Upper lobe of right lung (tissue), 1 donor: ENCODE results near the gene SMPD2. TPM values are rescaled to one million over a fixed set of nuclear protein-coding genes. Genes with fewer than 3 reads are reported as not detected.
A peak's percentile ranks its signal among the peaks of the same experiment; 100 is the strongest.

ENCODE experiments used
- ATAC-seq: fragments of 200-7000 bp; cut with Tn5 transposase; one replicate; pipeline ENCODE4 v1.9.1; 2020; ENCODE audit warnings: mild to moderate bottlenecking, moderate library complexity
- DNase-seq: peaks from one replicate; pipeline ENCODE4 v3.0.0-alpha.2; 2020
- H3K27ac ChIP-seq: fragments of 200-600 bp; one replicate; pipeline ENCODE4 v1.8.0; 2022
- H3K27me3 ChIP-seq: fragments of 200-600 bp; one replicate; pipeline ENCODE4 v1.8.0; 2022; ENCODE audit warnings: mild to moderate bottlenecking
- H3K36me3 ChIP-seq: fragments of 200-600 bp; one replicate; pipeline ENCODE4 v1.8.0; 2022
- H3K4me1 ChIP-seq: fragments of 200-600 bp; one replicate; pipeline ENCODE4 v1.8.0; 2022
- H3K4me3 ChIP-seq: fragments of 200-600 bp; one replicate; pipeline ENCODE4 v1.8.0; 2022; ENCODE audit warnings: mild to moderate bottlenecking
- H3K9me3 ChIP-seq: fragments of 200-600 bp; one replicate; pipeline ENCODE4 v1.8.0; 2022
- intact Hi-C: fragments of 100-400 bp; cut with DNase I; formaldehyde crosslinking; loops from one replicate; pipeline ENCODE4 v1.11.0; 2022
- long read RNA-seq: library from polyadenylated mRNA; unstranded; transcript quantifications from one replicate; pipeline ENCODE4 v2.0.0, GENCODE V29; 2021
- total RNA-seq: library from RNA; stranded (reverse); fragmentation: NEBNext Ultra II Directional; extraction: Animal tissue kit (Norgen Biotek cat#: 25700); gene quantifications from one replicate; pipeline ENCODE4 v1.2.1, GENCODE V29; 2021
- TF ChIP-seq, protein P1 (sequence below): fragments of 200-600 bp; IDR thresholded peaks from one replicate; pipeline ENCODE4 v1.8.0; 2022; ENCODE audit warnings: antibody characterized with exemption
- donor health status: DM: no; HTN: yes; CAD: no; lungs with severe emphysema.

Gene SMPD2, protein sequence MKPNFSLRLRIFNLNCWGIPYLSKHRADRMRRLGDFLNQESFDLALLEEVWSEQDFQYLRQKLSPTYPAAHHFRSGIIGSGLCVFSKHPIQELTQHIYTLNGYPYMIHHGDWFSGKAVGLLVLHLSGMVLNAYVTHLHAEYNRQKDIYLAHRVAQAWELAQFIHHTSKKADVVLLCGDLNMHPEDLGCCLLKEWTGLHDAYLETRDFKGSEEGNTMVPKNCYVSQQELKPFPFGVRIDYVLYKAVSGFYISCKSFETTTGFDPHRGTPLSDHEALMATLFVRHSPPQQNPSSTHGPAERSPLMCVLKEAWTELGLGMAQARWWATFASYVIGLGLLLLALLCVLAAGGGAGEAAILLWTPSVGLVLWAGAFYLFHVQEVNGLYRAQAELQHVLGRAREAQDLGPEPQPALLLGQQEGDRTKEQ
- total RNA-seq: 15.4 TPM
- long read RNA-seq, transcript SMPD2-201 (10 exons, 1,645 nt): major isoform, 16 of 30 reads
- long read RNA-seq, partial matches to known transcripts: 1 of 30 reads
- long read RNA-seq, other reads (novel, unspliced or antisense): 12 of 30 reads

DNA sequence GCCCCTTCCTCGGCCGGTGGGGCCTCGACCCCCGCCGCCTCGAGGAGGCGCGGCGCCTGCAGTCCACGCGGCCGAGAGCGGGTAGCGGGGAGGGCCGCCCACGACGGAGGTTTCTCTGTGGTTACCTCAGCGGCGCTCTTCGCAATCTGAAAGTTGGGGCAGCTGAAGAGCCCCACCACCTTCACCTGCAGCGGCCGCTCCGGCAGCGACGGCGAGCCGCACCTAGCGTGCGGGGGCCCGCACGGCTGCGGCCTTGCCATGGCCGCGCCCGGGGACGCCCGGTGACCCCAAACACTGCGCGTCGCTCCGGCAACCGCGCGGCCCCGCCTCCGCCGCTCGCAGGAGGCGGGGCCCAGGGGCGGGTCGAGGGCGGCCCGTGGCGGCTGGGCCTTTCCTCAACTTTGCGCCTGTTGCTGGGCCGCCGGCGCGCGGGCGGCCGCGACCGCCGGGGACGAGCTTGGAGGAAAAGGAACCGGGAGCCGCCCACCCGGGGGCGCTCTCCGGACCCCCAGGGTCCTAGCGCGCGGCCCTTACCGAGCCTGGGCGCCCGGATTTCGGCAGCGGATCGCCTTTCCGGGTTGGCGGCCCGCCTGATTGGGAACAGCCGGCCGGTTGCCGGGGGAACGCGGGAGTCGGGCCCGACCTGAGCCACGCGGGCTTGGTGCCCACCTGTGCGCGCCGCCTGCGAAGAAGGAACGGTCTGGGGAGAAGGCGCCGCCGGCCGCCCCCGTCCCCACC lies at the start of gene SMPD2, which contains the start of gene PPIL6:
SMPD2 (plus strand) TSS at position 394 of the 738 bp plus-strand sequence. CDS start 398 bp downstream, outside the sequence.
PPIL6 (minus strand) TSS at position 298 of the 738 bp plus-strand sequence; CDS start at position 260, 38 bp downstream.
- TF ChIP-seq, protein P1, sequence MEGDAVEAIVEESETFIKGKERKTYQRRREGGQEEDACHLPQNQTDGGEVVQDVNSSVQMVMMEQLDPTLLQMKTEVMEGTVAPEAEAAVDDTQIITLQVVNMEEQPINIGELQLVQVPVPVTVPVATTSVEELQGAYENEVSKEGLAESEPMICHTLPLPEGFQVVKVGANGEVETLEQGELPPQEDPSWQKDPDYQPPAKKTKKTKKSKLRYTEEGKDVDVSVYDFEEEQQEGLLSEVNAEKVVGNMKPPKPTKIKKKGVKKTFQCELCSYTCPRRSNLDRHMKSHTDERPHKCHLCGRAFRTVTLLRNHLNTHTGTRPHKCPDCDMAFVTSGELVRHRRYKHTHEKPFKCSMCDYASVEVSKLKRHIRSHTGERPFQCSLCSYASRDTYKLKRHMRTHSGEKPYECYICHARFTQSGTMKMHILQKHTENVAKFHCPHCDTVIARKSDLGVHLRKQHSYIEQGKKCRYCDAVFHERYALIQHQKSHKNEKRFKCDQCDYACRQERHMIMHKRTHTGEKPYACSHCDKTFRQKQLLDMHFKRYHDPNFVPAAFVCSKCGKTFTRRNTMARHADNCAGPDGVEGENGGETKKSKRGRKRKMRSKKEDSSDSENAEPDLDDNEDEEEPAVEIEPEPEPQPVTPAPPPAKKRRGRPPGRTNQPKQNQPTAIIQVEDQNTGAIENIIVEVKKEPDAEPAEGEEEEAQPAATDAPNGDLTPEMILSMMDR: peak; percentile 34
- H3K27ac ChIP-seq: peak within 1 kb of the TSS; percentile 94
- H3K27me3 ChIP-seq: no peaks in the 10 kb centered on the region
- H3K4me1 ChIP-seq: peaks cover 11% of the 10 kb centered on the region
- peaks cover 21% of the 10 kb centered on the region for H3K36me3 ChIP-seq
- intact Hi-C loops: no loop called here
- peak; percentile 95 for DNase-seq
- ATAC-seq: peak; percentile 95
- H3K9me3 ChIP-seq: no peaks in the 10 kb centered on the region
- H3K4me3 ChIP-seq: peak within 1 kb of the TSS; percentile 91

DNA sequence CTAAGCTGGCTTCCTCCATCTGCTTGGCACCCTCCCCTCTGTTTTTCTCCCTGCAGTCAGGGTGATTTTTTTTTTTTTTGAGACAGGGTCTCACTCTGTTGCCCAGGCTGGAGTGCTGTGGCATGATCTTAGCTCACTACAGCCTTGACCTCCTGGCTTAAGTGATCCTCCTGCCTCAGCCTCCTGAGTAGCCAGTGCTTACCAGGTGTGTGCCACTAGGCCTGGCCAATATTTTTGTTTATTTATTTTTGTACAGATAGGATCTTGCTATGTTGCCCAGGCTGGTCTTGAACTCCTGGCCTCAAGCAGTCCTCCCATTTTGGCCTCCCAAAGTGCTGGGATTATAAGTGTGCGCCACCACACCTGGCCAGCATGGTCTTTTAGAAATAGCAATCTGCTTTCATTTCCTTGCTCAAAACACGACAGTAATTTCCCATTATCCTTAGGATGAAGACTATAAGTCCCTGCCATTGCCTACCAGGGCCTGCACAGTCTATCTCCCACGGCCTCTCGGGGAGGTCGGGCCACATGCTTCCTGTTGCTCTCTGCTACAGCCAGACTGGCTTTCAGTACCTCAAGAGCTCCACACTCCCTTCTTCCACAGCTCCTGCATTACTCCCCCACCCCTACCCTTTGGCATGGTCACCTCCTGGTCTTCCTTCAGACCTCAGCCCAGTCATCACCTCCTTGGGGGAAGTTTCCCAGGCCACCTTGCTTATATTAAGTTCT lies 47.2 kb upstream of the SMPD2 start:
- Histone ChIP-seq H3K27me3 (no peaks in the 10 kb centered on the region), H3K9me3 (no peaks in the 10 kb centered on the region), H3K36me3 (no peaks in the 10 kb centered on the region), H3K4me1 (no peaks in the 10 kb centered on the region), H3K4me3 (no peak overlapping the region), H3K27ac (no peak overlapping the region)
- DNase-seq (no peak), ATAC-seq (peak; percentile 10)
- TF ChIP-seq, protein P1: no peak
- intact Hi-C loops: no loop called here

DNA sequence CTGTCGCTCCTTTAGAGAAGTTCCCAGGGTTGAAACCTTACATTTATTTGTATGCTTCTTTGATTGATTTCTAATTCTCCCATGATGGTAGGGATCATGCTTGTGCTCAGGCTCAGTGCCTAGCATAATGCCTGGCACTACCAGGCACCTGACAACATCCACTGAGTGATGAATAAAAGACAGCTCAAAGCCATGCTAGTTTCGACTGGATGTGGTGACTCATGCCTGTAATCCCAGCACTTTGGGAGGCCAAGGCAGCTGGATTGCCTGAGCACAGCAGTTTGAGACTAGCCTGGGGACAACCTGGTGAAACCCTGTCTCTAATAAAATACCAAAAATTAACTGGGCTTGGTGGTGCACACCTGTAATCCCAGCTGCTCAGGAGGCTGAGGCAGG lies 46.6 kb upstream of the SMPD2 start:
- no peak for DNase-seq
- H3K36me3 ChIP-seq: no peaks in the 10 kb centered on the region
- H3K4me1 ChIP-seq: no peaks in the 10 kb centered on the region
- no peak overlapping the region for H3K4me3 ChIP-seq
- no peak overlapping the region for H3K27ac ChIP-seq
- no peak for ATAC-seq
- no peaks in the 10 kb centered on the region for H3K27me3 ChIP-seq
- intact Hi-C loops: no loop called here
- TF ChIP-seq, protein P1: no peak
- no peaks in the 10 kb centered on the region for H3K9me3 ChIP-seq

DNA sequence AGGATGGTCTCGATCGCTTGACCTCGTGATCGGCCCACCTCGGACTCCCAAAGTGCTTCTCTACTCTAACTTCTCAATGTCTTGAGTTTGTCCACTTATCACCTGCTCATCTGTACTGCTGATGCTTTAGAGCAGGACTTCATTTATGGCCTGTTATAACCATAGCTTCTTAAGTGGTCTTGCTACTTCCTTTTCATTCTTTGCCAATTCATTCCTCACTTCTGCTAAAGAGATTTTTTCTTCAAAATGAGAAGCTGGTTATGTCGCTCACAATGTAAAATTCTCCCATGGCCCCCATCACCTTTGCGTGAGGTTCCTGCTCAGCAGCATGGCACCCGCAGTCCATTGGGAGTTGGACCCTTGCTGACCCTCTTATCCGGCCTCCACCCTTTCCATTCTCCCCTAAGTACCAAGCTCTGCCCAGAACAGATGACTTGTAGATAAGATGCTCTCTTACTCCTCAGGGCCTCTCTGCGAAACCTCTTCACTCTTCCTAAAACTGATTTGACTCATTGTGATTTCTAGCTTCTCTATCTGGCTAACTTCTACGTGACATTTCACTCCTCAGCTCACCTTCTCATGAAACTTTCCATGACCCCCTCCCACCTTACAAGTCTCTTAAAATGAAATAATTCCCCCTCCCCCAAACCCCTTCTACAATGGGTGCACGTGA lies 44.3 kb upstream of the SMPD2 start:
- DNase-seq: no peak
- no peaks in the 10 kb centered on the region for H3K4me1 ChIP-seq
- H3K27me3 ChIP-seq: no peaks in the 10 kb centered on the region
- TF ChIP-seq, protein P1: no peak
- no peak overlapping the region for H3K4me3 ChIP-seq
- H3K9me3 ChIP-seq: no peaks in the 10 kb centered on the region
- intact Hi-C loops: no loop called here
- H3K36me3 ChIP-seq: no peaks in the 10 kb centered on the region
- no peak for ATAC-seq
- no peak overlapping the region for H3K27ac ChIP-seq

DNA sequence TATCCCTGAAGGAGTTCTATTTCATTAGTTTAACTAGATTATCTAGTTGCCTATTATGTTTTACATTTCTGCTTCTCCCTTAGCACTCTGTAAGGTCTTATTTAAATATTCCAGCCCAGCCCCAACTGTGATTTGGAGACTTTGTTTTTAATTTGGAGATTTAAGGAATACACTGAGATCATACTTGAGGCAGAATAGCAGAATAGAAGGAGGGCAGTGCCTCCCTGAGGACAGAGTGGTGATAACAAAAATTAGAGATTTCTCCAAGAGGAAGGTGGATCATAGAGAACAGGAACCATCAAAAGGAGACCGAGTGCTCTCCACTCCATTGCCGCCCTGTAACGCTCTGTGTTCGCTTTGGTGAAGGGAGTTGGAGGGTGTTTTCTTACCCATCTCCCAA lies 43.5 kb upstream of the SMPD2 start:
- no peak for DNase-seq
- ATAC-seq: peak; percentile 88
- TF ChIP-seq, protein P1: peak; percentile 32
- intact Hi-C loops: no loop called here
- H3K36me3 ChIP-seq: no peaks in the 10 kb centered on the region
- H3K4me3 ChIP-seq: no peak overlapping the region
- H3K9me3 ChIP-seq: no peaks in the 10 kb centered on the region
- H3K27me3 ChIP-seq: no peaks in the 10 kb centered on the region
- H3K4me1 ChIP-seq: no peaks in the 10 kb centered on the region
- H3K27ac ChIP-seq: no peak overlapping the region
